RWPE1 (cell line): ENCODE data around the gene TXNIP.

Experiments
- CTCF ChIA-PET: fragments of 350-600 bp; sonication (Branson Sonifier 250); formaldehyde crosslinking; extraction: SDS; loops from one replicate; lab custom pipeline; 2021; lab: Yijun Ruan, JAX
- POLR2A ChIA-PET: fragments of 400-600 bp; formaldehyde crosslinking; extraction: SDS; loops from one replicate; lab custom pipeline; 2020; ENCODE audit warnings: antibody characterized with exemption; ENCODE audit not compliant: low non-redundant PET; lab: Yijun Ruan, JAX
- DNase-seq: peaks from one replicate; pipeline ENCODE4 v3.0.0; 2012; ENCODE audit warnings: low spot score
- H3K27ac ChIP-seq: fragments of 450-650 bp; 2 replicates; pipeline ENCODE4 v1.5.1; 2017
- TF ChIP-seq, protein P1 (sequence below): fragments of 450-650 bp; conservative IDR thresholded peaks from 2 replicates; pipeline ENCODE4 v1.5.1; 2017; ENCODE audit warnings: low read depth, mild to moderate bottlenecking

The TXNIP gene

DNA sequence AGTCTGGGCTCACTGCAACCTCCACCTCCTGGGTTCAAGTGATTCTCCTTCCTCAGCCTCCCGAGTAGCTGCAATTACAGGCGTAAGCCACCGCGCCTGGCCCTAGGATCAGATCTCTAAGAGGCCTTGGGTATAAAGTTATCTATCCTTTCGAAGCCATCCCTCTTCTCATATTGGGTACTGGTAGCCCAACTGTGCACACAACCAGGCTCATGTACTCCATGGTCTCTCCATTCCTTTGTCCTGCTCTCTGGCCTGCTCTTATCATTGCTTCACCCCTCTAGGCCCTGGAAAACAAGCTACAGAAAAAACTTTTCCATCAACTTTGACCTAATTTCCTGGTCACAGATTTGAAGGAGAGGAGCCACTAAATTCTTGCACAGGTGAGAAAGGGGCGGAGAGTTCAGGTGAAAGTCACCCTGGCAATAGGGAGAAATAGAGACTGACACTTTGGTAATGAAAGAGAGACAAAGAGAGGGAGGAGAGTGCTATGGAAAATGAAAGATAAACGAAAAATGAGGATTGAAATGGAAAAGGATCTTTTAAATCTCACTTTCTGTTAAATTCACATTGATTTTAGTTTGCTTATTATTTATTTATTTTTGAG is 6.0 kb downstream of the TXNIP start:
- CTCF ChIA-PET: interaction anchor here (1.3 to 3.8 kb wide), 2 partner anchors 11 to 13 kb away, joined by 5 to 13 read pairs; no protein-coding TSS in a partner anchor
- POLR2A ChIA-PET: interaction anchor here (0.7 kb wide), 1 partner anchor 61 kb away, joined by 5 read pairs; no protein-coding TSS in a partner anchor
- peak overlapping the region; percentile 66 for H3K27ac ChIP-seq
- no peak for DNase-seq
- TF ChIP-seq, protein P1, sequence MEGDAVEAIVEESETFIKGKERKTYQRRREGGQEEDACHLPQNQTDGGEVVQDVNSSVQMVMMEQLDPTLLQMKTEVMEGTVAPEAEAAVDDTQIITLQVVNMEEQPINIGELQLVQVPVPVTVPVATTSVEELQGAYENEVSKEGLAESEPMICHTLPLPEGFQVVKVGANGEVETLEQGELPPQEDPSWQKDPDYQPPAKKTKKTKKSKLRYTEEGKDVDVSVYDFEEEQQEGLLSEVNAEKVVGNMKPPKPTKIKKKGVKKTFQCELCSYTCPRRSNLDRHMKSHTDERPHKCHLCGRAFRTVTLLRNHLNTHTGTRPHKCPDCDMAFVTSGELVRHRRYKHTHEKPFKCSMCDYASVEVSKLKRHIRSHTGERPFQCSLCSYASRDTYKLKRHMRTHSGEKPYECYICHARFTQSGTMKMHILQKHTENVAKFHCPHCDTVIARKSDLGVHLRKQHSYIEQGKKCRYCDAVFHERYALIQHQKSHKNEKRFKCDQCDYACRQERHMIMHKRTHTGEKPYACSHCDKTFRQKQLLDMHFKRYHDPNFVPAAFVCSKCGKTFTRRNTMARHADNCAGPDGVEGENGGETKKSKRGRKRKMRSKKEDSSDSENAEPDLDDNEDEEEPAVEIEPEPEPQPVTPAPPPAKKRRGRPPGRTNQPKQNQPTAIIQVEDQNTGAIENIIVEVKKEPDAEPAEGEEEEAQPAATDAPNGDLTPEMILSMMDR: no peak

DNA sequence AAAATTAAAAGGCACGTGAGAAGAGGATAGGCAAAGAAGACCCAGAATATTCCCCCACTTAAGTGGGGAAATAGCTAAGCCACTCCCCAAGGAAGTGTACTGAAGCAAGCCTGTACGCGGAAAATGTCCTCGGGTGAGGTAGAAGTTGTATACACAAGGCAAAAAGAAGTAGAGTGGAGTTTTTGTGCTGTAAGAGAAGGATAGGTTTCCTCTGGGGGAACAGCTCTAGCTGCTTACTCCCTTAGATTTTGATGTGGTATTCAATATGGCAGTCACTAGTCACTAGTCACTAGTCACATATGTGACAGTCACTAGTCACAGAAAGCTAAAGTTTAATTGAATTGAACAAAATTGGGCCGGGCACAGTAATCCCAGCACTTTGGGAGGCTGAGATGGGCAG is 7.6 kb downstream of the TXNIP start:
- POLR2A ChIA-PET: no interaction called here
- TF ChIP-seq, protein P1: no peak
- peak overlapping the region; percentile 66 for H3K27ac ChIP-seq
- no peak for DNase-seq
- CTCF ChIA-PET: interaction anchor here (0.9 to 3.8 kb wide), 2 partner anchors 11 to 19 kb away, joined by 3 to 13 read pairs; no protein-coding TSS in a partner anchor

DNA sequence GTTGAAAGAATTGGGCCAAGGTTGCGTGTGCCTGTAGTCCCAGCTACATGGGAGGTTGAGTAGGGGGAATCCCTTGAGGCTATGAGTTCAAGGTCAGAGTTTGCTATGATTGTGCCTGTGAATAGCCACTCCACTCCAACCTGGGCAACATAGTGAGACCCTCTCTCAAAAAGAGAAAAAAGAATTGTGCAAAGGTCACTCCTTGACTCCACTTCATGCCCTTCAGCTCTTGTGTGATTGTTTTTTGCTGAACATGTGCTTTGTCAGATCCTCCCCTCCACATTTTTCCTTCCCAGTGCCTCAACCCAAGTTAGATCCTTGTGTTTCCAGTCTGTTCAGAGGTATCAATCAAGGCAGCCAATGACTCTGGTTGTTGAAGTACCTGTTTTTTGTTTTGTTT is 8.5 kb downstream of the TXNIP start:
- CTCF ChIA-PET: interaction anchor here (0.9 to 3.8 kb wide), 2 partner anchors 10 to 20 kb away, joined by 3 to 13 read pairs; no protein-coding TSS in a partner anchor
- TF ChIP-seq, protein P1: no peak
- H3K27ac ChIP-seq: peak overlapping the region; percentile 44
- POLR2A ChIA-PET: no interaction called here
- DNase-seq: no peak

DNA sequence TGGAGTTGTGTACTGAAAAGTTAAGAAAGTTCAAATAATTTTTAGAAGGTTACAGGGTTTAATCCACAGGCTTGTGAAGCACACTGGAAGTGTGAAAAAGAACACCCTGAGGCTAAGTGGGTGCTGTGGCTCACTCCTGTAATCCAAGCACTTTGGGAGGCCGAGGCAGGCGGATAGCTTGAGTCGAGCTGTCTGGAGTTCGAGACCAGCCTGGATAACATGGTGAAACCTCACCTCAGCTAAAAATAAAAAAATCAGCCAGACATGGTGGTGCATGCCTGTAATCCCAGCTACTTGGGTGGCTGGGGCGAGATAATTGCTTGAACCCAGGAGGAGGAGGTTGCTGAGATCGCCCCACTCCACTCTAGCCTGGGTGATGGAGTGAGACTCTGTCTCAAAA is 9.8 kb downstream of the TXNIP start:
- TF ChIP-seq, protein P1: no peak
- POLR2A ChIA-PET: no interaction called here
- CTCF ChIA-PET: no interaction called here
- H3K27ac ChIP-seq: peak overlapping the region; percentile 36; the same call in 1 of the 2 replicates
- DNase-seq: no peak

DNA sequence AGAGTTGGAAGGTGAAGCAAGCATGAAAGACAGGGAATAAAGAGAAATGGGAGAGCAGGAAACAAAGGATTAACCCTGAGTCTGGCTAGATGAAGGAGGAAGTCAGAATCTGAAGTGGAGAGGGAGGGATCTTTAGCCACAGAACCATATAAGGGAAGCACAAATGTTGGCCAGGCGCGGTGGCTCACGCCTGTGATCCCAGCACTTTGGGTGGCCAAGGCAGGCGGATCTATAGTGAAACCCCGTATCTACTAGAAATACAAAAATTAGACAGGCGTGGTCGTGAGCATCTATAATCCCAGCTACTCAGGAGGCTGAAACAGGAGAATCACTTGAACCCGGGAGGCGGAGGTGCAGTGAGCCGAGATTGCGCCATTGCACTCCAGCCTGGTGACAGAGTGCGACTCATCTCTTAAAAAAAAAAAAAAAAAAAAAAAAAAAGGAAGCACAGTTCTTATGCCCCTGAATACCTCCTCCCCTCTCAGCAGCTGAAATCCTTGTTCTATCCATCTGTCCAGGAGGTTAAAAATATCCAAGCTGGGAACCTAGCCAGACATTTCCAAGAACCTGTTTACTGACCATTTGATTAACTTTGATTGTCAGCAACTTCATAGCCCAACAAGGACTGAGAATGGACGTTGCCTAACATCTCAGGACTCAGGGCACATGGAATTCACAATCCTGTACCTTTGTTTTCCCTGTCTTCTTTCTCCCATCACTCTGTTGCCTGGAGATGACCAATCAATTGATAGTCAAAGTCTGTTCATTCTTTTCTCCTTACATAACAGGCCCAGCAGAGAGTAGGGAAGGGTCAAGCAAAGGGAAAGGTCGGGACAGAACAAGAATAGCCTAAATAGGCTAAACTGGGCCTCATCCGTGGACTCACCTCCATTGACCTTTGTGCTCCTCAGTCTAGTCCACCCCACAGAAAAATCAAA is 10.6 kb downstream of the TXNIP start:
- ChIA-PET CTCF (interaction anchor here (1.2 kb wide), 1 partner anchor 22 kb away, joined by 8 read pairs; no protein-coding TSS in a partner anchor), POLR2A (no interaction called here)
- TF ChIP-seq, protein P1: no peak
- DNase-seq: no peak
- H3K27ac ChIP-seq: peak overlapping the region; percentile 76

DNA sequence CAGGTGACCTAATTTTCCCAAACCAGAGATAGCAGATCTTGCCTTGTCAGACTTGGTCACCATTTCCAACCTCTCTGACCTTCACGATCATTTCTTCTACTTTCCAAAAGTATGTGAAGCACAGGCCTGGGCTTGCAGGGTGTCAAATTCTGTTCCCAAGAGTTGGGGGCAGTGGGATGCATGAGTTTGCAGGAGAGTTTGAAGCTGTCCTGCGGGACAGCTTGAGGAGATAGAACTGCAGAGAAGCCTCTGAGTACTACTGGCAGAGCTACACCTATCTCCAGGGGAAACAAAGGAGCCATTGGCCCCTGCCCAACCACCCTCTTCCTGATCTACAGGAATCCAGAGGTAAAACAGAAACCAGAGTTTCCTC is 11.3 kb downstream of the TXNIP start:
- POLR2A ChIA-PET: no interaction called here
- CTCF ChIA-PET: interaction anchor here (1.2 kb wide), 1 partner anchor 22 kb away, joined by 8 read pairs; no protein-coding TSS in a partner anchor
- TF ChIP-seq, protein P1: no peak
- no peak for DNase-seq
- H3K27ac ChIP-seq: peak overlapping the region; percentile 76
